Embryonic facial prominence (tissue), 1 donor: ENCODE measurements around the gene SORL1.

ENCODE experiments used
- DNase-seq: peaks from one replicate; pipeline ENCODE4 v3.0.0-alpha.2; 2016; ENCODE audit errors: extremely low spot score

Gene SORL1

GRCh38 chr11:121656328-121657090, 204.4 kb downstream of the SORL1 start:
- DNase-seq: no peak

DNA sequence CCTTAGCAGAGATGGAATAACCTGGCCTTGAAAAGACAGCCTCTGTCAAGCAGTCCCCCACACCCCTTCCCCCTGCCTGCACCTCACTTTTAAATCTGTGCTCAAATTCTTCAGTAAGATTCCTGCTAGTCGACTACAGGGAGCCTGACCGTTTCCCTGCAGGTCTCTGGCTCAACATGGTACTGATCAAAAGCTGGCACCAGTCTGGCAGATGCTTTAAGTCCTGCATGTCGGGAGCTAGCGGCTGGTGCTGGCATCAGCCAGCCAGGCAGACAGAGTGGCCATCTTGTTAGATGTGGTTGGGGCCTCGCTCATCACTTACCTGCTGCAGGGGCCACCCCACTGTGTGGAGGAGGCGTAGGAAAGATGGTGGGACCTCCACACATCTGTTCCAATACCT, 205.0 kb downstream of the SORL1 start:
- no peak for DNase-seq

- no peak for DNase-seq
Measured at GRCh38 chr11:121659811-121660210, 207.7 kb downstream of the SORL1 start.

DNA sequence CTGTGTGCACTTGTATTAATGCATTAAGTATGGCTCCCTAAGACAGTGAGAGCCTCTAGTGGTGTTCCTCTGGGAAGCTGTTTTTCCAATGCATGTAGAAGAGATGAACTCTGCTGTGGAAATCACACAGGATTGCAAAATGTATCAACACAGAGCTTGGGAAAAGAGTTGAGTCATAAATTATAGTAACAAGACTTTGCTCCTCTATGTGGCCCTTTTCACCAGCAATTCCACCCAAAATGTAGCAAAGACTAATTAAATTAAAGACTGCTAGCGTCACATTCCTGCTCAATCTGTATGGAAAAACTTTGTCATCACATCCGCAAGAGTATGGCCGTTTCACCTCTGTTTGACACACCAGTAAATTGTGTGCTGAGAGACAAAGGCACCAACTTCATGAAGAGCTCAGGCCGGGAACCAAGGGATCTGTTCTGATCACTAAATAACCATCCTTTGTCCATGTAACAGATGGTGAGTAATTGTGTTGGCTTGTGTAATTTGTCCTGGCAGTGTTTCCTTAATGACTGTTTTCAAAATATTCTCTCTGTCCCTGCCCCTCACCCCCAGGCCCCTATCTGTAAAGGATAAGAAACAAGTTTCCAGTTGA, 209.9 kb downstream of the SORL1 start:
- no peak for DNase-seq

DNA sequence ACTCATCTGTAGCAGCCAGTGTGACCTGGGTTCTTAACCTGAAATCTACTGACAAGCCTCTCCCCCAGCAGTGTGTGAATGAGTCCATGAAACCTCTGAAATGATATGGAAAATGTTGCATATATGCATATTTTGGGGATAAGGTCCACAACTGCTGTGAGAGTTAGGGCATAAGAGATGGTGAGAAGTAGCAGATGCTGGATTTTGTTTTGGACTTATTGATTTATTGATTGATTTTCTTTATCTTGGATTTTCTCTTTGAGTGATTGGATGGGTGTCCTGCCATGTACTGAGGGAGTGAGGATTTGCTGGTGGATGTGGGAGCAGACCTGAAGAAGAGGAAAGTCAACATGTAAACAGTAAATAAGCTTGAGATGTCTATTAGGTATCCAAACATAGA, 212.0 kb downstream of the SORL1 start:
- no peak for DNase-seq

GRCh38 chr11:121665206-121665838, 213.2 kb downstream of the SORL1 start:
- DNase-seq: no peak

- no peak for DNase-seq
Measured at GRCh38 chr11:121667836-121668235, 215.7 kb downstream of the SORL1 start.

- DNase-seq: no peak
Measured at GRCh38 chr11:121669422-121669821, 217.3 kb downstream of the SORL1 start.

- DNase-seq: no peak
Measured at GRCh38 chr11:121670266-121670665, 218.2 kb downstream of the SORL1 start.

DNA sequence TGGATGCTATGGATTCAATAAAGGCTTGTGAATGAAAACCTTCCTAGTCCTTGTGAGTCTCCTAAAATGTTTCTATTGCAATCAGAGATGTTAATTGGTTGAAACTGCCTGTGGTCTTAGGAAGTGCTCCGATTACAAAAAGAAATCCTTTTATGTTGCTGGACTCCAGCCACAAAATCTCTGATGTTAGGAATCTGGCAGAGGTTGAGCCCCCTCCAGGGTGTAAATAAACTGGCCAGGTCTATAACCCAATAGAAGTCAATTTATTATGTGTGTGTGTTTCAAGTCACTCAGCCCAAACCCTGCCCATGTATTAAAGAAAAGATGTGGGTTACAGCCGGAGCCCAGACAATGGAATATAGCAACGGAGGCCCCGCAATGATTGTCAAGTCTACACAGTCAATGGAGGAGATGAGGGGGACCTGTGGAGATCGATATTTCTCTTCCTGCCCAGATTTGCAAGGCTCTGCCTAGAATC, 218.7 kb downstream of the SORL1 start:
- DNase-seq: no peak

GRCh38 chr11:121671283-121672168, 219.4 kb downstream of the SORL1 start:
- peak; percentile 84 for DNase-seq

DNA sequence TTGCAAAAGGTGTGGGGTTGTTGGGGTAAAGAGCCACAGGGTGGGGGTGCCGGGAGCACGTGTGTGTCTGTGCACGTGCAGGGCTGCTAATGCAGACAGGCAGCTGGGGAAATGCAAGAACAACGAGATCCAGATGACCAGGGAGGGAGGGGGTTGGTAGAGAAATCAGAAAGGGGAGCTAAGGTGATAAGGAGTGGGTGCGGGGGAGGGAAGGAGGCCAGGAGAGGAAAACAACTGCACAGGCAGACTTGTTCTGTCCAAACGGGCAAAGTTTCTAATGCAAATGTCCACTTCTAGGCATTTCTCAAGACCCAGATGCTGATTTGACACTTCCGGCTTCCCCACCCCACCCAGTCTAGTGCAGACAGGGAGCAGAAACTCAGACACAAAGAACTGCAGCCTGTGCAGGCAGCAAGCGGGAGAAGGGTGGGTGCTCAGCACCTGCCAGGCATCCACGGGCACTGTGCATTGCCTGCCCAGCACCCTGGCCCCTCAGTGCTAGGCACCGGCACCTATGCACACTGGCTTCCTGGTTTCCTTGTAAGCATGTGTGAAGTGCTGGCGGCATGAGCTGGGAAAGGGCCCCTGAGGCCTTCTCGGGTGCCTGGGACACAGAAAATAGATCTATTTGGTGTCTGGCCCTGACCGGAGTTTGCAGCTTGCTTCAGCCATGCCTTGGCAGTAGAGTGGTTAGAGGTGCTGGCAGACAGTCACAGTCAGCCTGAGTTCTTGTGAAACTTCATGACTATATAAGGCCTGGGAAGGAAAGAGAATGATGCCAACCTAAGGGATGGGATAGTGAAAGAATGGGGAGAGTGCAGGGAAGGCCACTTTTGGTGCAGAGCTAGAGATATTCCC, 220.7 kb downstream of the SORL1 start:
- DNase-seq: no peak

DNA sequence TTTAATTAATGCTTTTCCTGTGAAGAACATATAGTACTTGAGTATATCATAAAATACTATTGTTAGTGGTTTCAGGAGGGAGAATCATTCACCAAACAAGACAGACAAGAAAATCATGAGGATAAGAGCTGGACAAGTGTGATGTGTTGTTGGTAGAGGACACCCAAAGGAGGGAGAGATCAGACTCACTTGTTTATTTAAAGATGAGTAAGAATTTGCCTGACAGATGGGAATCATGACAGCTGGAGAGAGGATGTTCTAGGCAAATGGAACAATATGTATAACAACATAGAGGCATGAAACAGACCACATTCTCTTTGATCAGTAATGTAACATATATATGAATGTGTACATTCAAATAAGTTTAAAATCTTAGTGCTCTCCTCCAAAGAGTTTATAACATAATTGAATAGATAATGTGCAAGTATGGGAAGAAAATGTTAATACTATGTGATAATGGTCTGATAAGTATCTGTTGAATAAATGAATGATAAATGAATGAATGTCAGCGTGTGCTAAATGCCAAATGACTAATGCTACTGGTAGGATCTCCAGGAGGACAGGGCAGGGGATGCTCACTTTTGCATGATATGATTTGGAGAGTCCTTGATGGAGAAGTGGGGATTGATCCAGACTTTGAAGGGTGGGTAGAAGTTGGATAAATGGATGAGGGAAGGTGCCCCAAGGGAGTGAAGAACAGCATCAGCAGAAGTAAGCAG, 229.6 kb downstream of the SORL1 start:
- DNase-seq: no peak
